Measurements from ENCODE around the gene LRP5. TPM values are rescaled to one million over a fixed set of nuclear protein-coding genes. Genes with fewer than 3 reads are reported as not detected.

The LRP5 gene
- total and polyA plus RNA-seq, 2 experiments from 2014 or later: 43.9 to 54.3 TPM

DNA sequence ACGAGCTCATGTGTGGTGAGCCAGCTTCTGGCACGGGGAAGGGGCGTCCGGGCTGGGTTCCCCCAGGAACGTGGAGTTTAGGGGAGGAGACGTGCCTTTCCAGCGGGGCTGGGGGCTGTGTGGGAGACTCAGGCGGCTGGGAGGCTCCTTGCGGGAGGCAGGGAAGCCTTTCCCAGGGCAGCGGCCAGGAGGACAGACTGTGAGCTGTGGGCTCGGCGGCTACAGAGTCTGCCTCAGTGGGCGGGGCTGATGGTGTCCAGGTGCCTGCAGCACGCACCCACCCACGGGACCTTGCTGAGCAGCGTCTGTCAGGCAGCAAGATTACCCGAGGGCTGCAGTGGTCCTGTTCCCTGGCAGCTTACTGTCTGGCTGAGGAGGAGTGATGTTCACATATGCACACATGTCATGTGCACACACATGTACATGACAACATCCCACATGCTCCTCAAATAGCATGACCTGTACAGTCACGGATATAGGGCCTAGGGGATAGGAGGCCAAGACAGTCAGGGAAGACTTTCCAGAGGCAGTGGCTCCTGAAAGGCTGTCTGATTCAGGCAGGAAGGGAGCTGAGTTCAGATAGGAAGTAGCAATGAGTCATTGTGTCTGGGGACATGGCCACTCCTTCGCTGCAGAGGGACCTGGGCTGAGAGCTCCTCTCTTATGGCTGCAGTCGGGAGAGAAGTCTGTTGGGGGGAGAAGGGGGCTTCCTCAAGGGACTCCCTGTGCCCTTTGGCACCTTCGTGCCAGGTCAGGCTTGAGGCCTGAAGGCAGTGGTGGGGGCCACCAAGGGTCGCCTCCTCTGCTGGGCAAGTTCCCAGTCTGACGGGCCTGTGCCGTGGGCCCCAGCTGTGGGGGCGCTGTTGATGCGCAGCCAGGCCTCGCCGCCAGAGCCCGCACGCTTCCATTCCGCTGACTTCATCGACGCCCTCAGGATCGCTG is 124.9 kb downstream of the LRP5 start:
- no peaks in the 10 kb centered on the region for H3K79me2 ChIP-seq
- H3K4me2 ChIP-seq: no peak overlapping the region
- H2AFZ ChIP-seq: no peak overlapping the region
- no peaks in the 10 kb centered on the region for H4K20me1 ChIP-seq (ENCODE audit: insufficient read depth, poor library complexity, severe bottlenecking)
- no peaks in the 10 kb centered on the region for H3K36me3 ChIP-seq (replicated peaks; ENCODE audit: insufficient read depth, low read depth)
- H3K4me1 ChIP-seq (ENCODE audit: insufficient read depth): peaks cover 9% of the 10 kb centered on the region
- DNase-seq (ENCODE audit: low spot score): no peak
- no peaks in the 10 kb centered on the region for H3K9me3 ChIP-seq (ENCODE audit: low read depth)
- TF ChIP-seq EZH2phosphoT487 (IDR thresholded peaks at IDR 0.05; ENCODE audit: low read depth, severe bottlenecking, unreplicated experiment) (no peak), EZH2 (IDR thresholded peaks at IDR 0.05; ENCODE audit: borderline replicate concordance) (no peak)
- TF ChIP-seq, protein P1, sequence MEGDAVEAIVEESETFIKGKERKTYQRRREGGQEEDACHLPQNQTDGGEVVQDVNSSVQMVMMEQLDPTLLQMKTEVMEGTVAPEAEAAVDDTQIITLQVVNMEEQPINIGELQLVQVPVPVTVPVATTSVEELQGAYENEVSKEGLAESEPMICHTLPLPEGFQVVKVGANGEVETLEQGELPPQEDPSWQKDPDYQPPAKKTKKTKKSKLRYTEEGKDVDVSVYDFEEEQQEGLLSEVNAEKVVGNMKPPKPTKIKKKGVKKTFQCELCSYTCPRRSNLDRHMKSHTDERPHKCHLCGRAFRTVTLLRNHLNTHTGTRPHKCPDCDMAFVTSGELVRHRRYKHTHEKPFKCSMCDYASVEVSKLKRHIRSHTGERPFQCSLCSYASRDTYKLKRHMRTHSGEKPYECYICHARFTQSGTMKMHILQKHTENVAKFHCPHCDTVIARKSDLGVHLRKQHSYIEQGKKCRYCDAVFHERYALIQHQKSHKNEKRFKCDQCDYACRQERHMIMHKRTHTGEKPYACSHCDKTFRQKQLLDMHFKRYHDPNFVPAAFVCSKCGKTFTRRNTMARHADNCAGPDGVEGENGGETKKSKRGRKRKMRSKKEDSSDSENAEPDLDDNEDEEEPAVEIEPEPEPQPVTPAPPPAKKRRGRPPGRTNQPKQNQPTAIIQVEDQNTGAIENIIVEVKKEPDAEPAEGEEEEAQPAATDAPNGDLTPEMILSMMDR (IDR thresholded peaks at IDR 0.05; ENCODE audit: poor library complexity): no peak
- no peak overlapping the region for H3K27ac ChIP-seq
- WGBS (ENCODE audit: low lambda C conversion rate, missing lambda C conversion rate): 85% methylated on average over 26 of the region's 34 CpGs
- H3K27me3 ChIP-seq: no peaks in the 10 kb centered on the region
- no peaks in the 10 kb centered on the region for H3K9me2 ChIP-seq (replicated peaks; ENCODE audit: insufficient read depth)
- no peak overlapping the region for H3K4me3 ChIP-seq

DNA sequence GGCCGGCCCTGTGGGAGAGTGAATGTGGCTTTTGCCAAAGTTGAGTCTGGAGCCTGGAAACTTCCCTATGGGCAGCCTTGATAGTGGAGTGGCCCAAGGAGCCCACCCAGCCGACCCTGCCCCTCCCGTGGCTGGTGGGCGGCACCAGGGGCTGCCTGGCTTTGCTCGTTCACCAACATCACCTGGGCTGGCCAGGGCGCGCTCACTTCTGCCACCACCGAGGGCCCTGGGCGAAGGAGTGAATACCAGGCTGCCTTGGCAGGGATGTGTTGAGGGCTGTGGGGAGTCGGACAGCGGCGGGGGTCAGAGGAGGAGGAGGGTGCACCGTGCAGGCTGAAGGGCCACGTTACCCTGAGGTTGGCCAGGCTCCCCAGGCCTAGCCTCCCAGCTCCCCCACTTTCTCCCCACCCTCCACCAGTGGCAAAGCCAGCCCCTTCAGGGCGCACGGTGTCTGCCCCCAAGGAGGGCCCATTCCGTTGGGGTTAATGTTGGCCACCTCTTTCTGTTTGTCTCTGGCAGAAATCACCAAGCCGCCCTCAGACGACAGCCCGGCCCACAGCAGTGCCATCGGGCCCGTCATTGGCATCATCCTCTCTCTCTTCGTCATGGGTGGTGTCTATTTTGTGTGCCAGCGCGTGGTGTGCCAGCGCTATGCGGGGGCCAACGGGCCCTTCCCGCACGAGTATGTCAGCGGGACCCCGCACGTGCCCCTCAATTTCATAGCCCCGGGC is 125.7 kb downstream of the LRP5 start:
- WGBS (ENCODE audit: low lambda C conversion rate, missing lambda C conversion rate): 97% methylated on average over 31 of the region's 34 CpGs
- no peak overlapping the region for H3K4me2 ChIP-seq
- no peak for TF ChIP-seq EZH2phosphoT487 (IDR thresholded peaks at IDR 0.05; ENCODE audit: low read depth, severe bottlenecking, unreplicated experiment)
- TF ChIP-seq EZH2 (IDR thresholded peaks at IDR 0.05; ENCODE audit: borderline replicate concordance): no peak
- TF ChIP-seq, protein P1 (IDR thresholded peaks at IDR 0.05; ENCODE audit: poor library complexity): no peak

DNA sequence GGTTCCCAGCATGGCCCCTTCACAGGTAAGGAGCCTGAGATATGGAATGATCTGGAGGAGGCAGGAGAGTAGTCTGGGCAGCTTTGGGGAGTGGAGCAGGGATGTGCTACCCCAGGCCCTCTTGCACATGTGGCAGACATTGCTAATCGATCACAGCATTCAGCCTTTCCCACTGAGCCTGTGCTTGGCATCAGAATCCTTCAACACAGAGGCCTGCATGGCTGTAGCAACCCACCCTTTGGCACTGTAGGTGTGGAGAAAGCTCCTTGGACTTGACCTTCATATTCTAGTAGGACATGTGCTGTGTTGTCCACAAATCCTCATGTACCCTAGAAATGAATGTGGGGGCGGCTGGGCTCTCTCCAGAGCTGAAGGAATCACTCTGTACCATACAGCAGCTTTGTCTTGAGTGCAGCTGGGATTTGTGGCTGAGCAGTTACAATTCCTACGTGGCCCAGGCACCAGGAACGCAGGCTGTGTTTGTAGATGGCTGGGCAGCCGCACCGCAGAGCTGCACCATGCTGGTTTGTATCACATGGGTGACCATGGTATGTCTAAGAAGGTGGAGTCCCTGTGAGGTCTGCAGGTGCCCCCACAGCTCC is 126.4 kb downstream of the LRP5 start:
- 96% methylated on average over 6 of the region's 6 CpGs for WGBS (ENCODE audit: low lambda C conversion rate, missing lambda C conversion rate)

More for the DNA sequence above, 125.7 kb downstream of the LRP5 start:
- no peaks in the 10 kb centered on the region for H3K27me3 ChIP-seq
- DNase-seq (ENCODE audit: low spot score): no peak
- no peaks in the 10 kb centered on the region for H3K9me3 ChIP-seq (ENCODE audit: low read depth)
- no peak overlapping the region for H3K4me3 ChIP-seq
- no peaks in the 10 kb centered on the region for H3K36me3 ChIP-seq (replicated peaks; ENCODE audit: insufficient read depth, low read depth)
- peaks cover 9% of the 10 kb centered on the region for H3K4me1 ChIP-seq (ENCODE audit: insufficient read depth)
- no peaks in the 10 kb centered on the region for H3K79me2 ChIP-seq
- H3K27ac ChIP-seq: no peak overlapping the region
- no peaks in the 10 kb centered on the region for H4K20me1 ChIP-seq (ENCODE audit: insufficient read depth, poor library complexity, severe bottlenecking)
- H2AFZ ChIP-seq: no peak overlapping the region
- no peaks in the 10 kb centered on the region for H3K9me2 ChIP-seq (replicated peaks; ENCODE audit: insufficient read depth)

More for the DNA sequence above, 126.4 kb downstream of the LRP5 start:
- no peaks in the 10 kb centered on the region for H3K79me2 ChIP-seq
- H3K36me3 ChIP-seq (replicated peaks; ENCODE audit: insufficient read depth, low read depth): no peaks in the 10 kb centered on the region
- no peak overlapping the region for H3K4me2 ChIP-seq
- H3K9me3 ChIP-seq (ENCODE audit: low read depth): no peaks in the 10 kb centered on the region
- no peak overlapping the region for H2AFZ ChIP-seq
- TF ChIP-seq EZH2phosphoT487 (IDR thresholded peaks at IDR 0.05; ENCODE audit: low read depth, severe bottlenecking, unreplicated experiment) (no peak), EZH2 (IDR thresholded peaks at IDR 0.05; ENCODE audit: borderline replicate concordance) (no peak)
- TF ChIP-seq, protein P1 (IDR thresholded peaks at IDR 0.05; ENCODE audit: poor library complexity): no peak
- no peaks in the 10 kb centered on the region for H3K9me2 ChIP-seq (replicated peaks; ENCODE audit: insufficient read depth)
- DNase-seq (ENCODE audit: low spot score): no peak
- no peak overlapping the region for H3K4me3 ChIP-seq
- H3K27ac ChIP-seq: no peak overlapping the region
- peaks cover 9% of the 10 kb centered on the region for H3K4me1 ChIP-seq (ENCODE audit: insufficient read depth)
- no peaks in the 10 kb centered on the region for H3K27me3 ChIP-seq
- no peaks in the 10 kb centered on the region for H4K20me1 ChIP-seq (ENCODE audit: insufficient read depth, poor library complexity, severe bottlenecking)
